A549 treated with Mapracorat at 1 μM for 4 hours (cell line): ENCODE results near the gene GRXCR2. TPM values are rescaled to one million over a fixed set of nuclear protein-coding genes. Genes with fewer than 3 reads are reported as not detected.

Experiments
- total RNA-seq: library from RNA; stranded (reverse); fragments of 200-300 nt; extraction: Qiagen RNA extraction; gene quantifications from 5 replicates; pipeline ENCODE4 v1.2.3, GENCODE V29; 2022

Gene GRXCR2, protein sequence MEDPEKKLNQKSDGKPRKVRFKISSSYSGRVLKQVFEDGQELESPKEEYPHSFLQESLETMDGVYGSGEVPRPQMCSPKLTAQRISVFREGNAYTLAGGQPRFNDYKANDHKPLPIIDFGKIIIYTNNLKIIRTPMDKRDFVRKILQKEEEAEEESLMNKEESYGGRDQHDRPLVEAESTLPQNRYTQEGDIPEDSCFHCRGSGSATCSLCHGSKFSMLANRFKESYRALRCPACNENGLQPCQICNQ
- not detected in 5 replicates for total RNA-seq

DNA sequence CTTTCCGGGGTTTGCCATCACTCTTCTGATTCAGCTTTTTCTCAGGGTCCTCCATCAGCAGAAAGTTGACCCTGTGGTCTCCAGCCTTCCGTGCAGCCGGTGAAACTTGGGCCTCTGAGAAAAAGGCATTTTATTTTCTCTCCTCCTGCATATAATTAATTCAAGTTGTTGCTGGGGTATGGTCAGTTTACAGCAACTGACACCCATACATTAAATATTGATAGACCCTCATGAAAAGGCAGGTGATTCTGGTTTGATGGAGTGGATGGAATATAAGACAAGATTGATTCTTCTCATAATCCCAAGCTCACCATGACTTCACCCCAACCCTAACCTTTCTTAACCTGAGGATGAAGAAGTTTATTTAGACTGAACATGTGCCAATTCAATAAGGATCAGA is at the start of gene GRXCR2:
GRXCR2 (minus strand) TSS at position 101 of the 400 bp plus-strand sequence; CDS start at position 55, 46 bp downstream.

DNA sequence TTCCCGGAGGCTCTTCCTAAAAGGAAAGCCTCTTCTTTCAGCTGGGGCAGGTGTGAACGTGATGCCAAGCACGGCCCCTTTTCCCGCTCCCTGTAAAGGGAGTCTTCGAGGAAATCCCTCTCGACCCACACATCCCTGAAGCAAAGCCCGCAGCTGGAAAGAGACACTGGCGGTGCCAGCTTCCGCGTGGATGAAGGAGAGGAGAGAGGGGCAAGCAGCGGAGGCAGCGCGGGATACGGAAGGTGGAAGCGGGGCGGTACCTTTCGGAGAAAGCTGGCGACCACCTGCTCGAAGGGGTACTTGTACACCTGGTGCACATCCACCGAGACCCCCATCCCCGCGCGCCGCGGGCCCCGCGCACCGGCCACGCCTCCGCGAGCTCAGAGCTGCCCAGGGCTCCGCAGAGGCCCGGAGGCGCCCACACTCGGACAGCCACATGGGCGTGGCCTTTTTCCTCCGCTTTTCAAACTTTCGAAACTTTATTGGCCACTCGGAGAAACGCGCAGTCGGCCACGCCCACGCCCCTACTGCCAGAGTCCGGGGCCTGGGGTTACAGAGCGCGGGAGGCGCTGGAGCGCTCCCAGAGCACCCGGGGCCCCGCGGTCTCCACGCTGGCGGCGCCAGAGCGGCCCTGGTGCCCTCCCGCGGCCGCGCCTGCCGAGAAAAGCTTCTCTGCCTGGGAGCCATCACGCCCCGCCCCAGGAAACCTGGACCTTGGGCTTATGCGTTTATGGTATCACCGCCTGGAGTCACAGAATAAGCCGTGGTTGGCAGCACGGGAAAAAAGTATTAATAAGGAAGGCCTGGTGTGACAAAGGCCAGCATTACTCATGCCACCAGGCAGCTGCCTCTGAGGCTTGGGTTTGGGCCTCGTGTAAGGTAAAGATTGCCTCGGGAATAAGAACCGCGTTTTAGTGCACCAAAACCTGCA is 37.6 kb downstream of the GRXCR2 start, which contains the start of gene PRELID2:
PRELID2 (minus strand) TSS at position 426 of the 931 bp plus-strand sequence; CDS start at position 335, 91 bp downstream.

Other genes with a start within 250 kb of the GRXCR2 start
- gene PRELID2, start 37.7 kb downstream of the GRXCR2 start, total RNA-seq, result 7.0 to 9.8 TPM (median 8.0 TPM) in 5 replicates
- 2.0 to 2.9 TPM (median 2.2 TPM) in 5 replicates for gene SH3RF2, start 63.6 kb upstream of the GRXCR2 start, total RNA-seq
- not detected in 5 replicates for gene PLAC8L1, start 232.6 kb upstream of the GRXCR2 start, total RNA-seq